ENCODE results near the gene TMEM272. TPM values are rescaled to one million over a fixed set of nuclear protein-coding genes. Genes with fewer than 3 reads are reported as not detected.

TMEM272 gene
- total RNA-seq, 1 experiment from 2014 or later = 0.07 TPM

DNA sequence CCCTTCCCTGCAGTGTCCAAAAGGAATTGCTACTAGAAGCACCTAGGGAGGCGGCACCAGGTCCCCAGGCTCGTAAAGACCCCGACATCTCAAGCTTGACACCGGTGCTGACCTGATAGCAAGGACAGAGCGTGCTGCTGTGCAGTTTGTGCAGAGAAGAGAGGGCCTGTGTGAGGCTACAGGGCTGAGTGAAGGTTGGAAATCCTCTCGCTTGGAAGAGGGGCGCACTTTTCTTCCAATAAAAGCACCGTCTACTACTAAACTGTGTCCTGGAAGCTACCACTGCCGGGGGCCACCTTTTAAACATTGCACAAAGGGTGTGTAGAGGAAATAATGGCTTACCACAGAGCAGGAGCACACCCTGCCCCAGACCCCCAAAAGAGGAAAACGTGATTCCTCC is 11.0 kb downstream of the TMEM272 start:
- H3K27me3 ChIP-seq (ENCODE audit: low read length) = no peaks in the 10 kb centered on the region
- intact Hi-C loops (cut with micrococcal nuclease) = no loop called here
- no peaks in the 10 kb centered on the region for H4K20me1 ChIP-seq (ENCODE audit: low read length)
- ChIA-PET CTCF (no interaction called here), POLR2A (ENCODE audit: unreplicated experiment) (no interaction called here)
- no peak for TF ChIP-seq EZH2phosphoT487 (IDR thresholded peaks at IDR 0.05; ENCODE audit: borderline replicate concordance, low read length)
- TF ChIP-seq EZH2 (IDR thresholded peaks at IDR 0.05; ENCODE audit: low read length, unreplicated experiment) = no peak
- TF ChIP-seq, protein P1, sequence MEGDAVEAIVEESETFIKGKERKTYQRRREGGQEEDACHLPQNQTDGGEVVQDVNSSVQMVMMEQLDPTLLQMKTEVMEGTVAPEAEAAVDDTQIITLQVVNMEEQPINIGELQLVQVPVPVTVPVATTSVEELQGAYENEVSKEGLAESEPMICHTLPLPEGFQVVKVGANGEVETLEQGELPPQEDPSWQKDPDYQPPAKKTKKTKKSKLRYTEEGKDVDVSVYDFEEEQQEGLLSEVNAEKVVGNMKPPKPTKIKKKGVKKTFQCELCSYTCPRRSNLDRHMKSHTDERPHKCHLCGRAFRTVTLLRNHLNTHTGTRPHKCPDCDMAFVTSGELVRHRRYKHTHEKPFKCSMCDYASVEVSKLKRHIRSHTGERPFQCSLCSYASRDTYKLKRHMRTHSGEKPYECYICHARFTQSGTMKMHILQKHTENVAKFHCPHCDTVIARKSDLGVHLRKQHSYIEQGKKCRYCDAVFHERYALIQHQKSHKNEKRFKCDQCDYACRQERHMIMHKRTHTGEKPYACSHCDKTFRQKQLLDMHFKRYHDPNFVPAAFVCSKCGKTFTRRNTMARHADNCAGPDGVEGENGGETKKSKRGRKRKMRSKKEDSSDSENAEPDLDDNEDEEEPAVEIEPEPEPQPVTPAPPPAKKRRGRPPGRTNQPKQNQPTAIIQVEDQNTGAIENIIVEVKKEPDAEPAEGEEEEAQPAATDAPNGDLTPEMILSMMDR (conservative IDR thresholded peaks at IDR 0.05; ENCODE audit: low read depth, low read length) = no peak
- no peaks in the 10 kb centered on the region for H3K79me2 ChIP-seq (ENCODE audit: low read length)
- no peak overlapping the region for H2AFZ ChIP-seq (ENCODE audit: low read length)
- no peak overlapping the region for H3K4me2 ChIP-seq (ENCODE audit: low read length)
- H3K9me3 ChIP-seq (ENCODE audit: low read length) = no peaks in the 10 kb centered on the region
- DNase-seq (no peak), ATAC-seq (no peak)
- H3K9ac ChIP-seq (ENCODE audit: low read length) = no peak overlapping the region
- no peak overlapping the region for H3K27ac ChIP-seq (ENCODE audit: low read length)
- no peaks in the 10 kb centered on the region for H3K36me3 ChIP-seq (ENCODE audit: low read depth, low read length)
- no peaks in the 10 kb centered on the region for H3F3A ChIP-seq (ENCODE audit: low read length, unreplicated experiment)
- no TSS peak for BruUV-seq (replicated peaks)
- H3K9me2 ChIP-seq (replicated peaks; ENCODE audit: low read length) = no peaks in the 10 kb centered on the region
- no peak overlapping the region for H3K4me3 ChIP-seq (ENCODE audit: low read length)
- no peaks in the 10 kb centered on the region for H3K4me1 ChIP-seq (ENCODE audit: insufficient read depth, low read length)

- Histone ChIP-seq H3K9me2 (replicated peaks; ENCODE audit: low read length) (no peaks in the 10 kb centered on the region), H2AFZ (ENCODE audit: low read length) (no peak overlapping the region), H4K20me1 (ENCODE audit: low read length) (no peaks in the 10 kb centered on the region), H3F3A (ENCODE audit: low read length, unreplicated experiment) (no peaks in the 10 kb centered on the region), H3K36me3 (ENCODE audit: low read depth, low read length) (no peaks in the 10 kb centered on the region), H3K4me2 (ENCODE audit: low read length) (no peak overlapping the region), H3K79me2 (ENCODE audit: low read length) (no peaks in the 10 kb centered on the region), H3K9ac (ENCODE audit: low read length) (no peak overlapping the region), H3K27ac (ENCODE audit: low read length) (no peak overlapping the region), H3K4me3 (ENCODE audit: low read length) (no peak overlapping the region), H3K27me3 (ENCODE audit: low read length) (0 out of 2 replicates have a peak, but pooled peaks cover 6% of the 10 kb centered on the region), H3K9me3 (ENCODE audit: low read length) (no peaks in the 10 kb centered on the region), H3K4me1 (ENCODE audit: insufficient read depth, low read length) (no peaks in the 10 kb centered on the region)
- no TSS peak for BruUV-seq (replicated peaks)
- DNase-seq = peak; percentile 17
- POLR2A ChIA-PET (ENCODE audit: unreplicated experiment) = no interaction called here
- intact Hi-C loops (cut with micrococcal nuclease) = no loop called here
- ATAC-seq = 0 out of 2 replicates have a peak, but pooled peaks have one; percentile 46
- TF ChIP-seq EZH2phosphoT487 (IDR thresholded peaks at IDR 0.05; ENCODE audit: borderline replicate concordance, low read length) = no peak
- TF ChIP-seq, protein P1 (conservative IDR thresholded peaks at IDR 0.05; ENCODE audit: low read depth, low read length) = peak; percentile 32; the same call in 1 of the 2 replicates
- TF ChIP-seq EZH2 (IDR thresholded peaks at IDR 0.05; ENCODE audit: low read length, unreplicated experiment) = no peak
- CTCF ChIA-PET = no interaction called here
Measured at GRCh38 chr13:51832471-51833152, 12.4 kb downstream of the TMEM272 start.

- ChIA-PET CTCF (no interaction called here), POLR2A (ENCODE audit: unreplicated experiment) (no interaction called here)
- H2AFZ ChIP-seq (ENCODE audit: low read length) = no peak overlapping the region
- peaks cover 17% of the 10 kb centered on the region; the same call in 1 of the 2 replicates for H3K27me3 ChIP-seq (ENCODE audit: low read length)
- H3K9ac ChIP-seq (ENCODE audit: low read length) = no peak overlapping the region
- ATAC-seq = no peak
- no peaks in the 10 kb centered on the region for H3K9me3 ChIP-seq (ENCODE audit: low read length)
- no peaks in the 10 kb centered on the region for H3K4me1 ChIP-seq (ENCODE audit: insufficient read depth, low read length)
- no peak overlapping the region for H3K4me3 ChIP-seq (ENCODE audit: low read length)
- H4K20me1 ChIP-seq (ENCODE audit: low read length) = no peaks in the 10 kb centered on the region
- H3K36me3 ChIP-seq (ENCODE audit: low read depth, low read length) = no peaks in the 10 kb centered on the region
- H3K9me2 ChIP-seq (replicated peaks; ENCODE audit: low read length) = no peaks in the 10 kb centered on the region
- BruUV-seq (replicated peaks) = no TSS peak
- H3K27ac ChIP-seq (ENCODE audit: low read length) = no peak overlapping the region
- DNase-seq = no peak
- intact Hi-C loops (cut with micrococcal nuclease) = no loop called here
- H3F3A ChIP-seq (ENCODE audit: low read length, unreplicated experiment) = no peaks in the 10 kb centered on the region
- TF ChIP-seq EZH2phosphoT487 (IDR thresholded peaks at IDR 0.05; ENCODE audit: borderline replicate concordance, low read length) (no peak), EZH2 (IDR thresholded peaks at IDR 0.05; ENCODE audit: low read length, unreplicated experiment) (no peak)
- TF ChIP-seq, protein P1 (conservative IDR thresholded peaks at IDR 0.05; ENCODE audit: low read depth, low read length) = no peak
- no peaks in the 10 kb centered on the region for H3K79me2 ChIP-seq (ENCODE audit: low read length)
- no peak overlapping the region for H3K4me2 ChIP-seq (ENCODE audit: low read length)
Measured at GRCh38 chr13:51831519-51831918, 13.5 kb downstream of the TMEM272 start.

All from PC-3 (cell line).